T-helper 1 cell treated with Interleukin-12 subunit alpha and Interleukin-12 subunit beta and Interleukin-4 antibody, amounts not matched to agents 30 μg/mL and 1 μg/mL, for 36 hours (primary cell): ENCODE data around the gene SYTL5.

ENCODE experiments used
- H3K27ac Mint-ChIP-seq: one replicate; pipeline ENCODE4 v1.8.0; 2021; ENCODE audit warnings: mild to moderate bottlenecking, mixed read lengths
- H3K27me3 Mint-ChIP-seq: one replicate; pipeline ENCODE4 v1.8.0; 2021; ENCODE audit warnings: low read depth, mixed read lengths
- H3K36me3 Mint-ChIP-seq: one replicate; pipeline ENCODE4 v1.8.0; 2021; ENCODE audit warnings: low read depth, mixed read lengths
- H3K4me1 Mint-ChIP-seq: one replicate; pipeline ENCODE4 v1.8.0; 2021; ENCODE audit warnings: low read depth, mixed read lengths
- H3K4me3 Mint-ChIP-seq: one replicate; pipeline ENCODE4 v1.8.0; 2021; ENCODE audit warnings: mild to moderate bottlenecking, moderate library complexity, mixed read lengths
- H3K9me3 Mint-ChIP-seq: one replicate; pipeline ENCODE4 v1.8.0; 2021; ENCODE audit warnings: mixed read lengths

Gene SYTL5

DNA sequence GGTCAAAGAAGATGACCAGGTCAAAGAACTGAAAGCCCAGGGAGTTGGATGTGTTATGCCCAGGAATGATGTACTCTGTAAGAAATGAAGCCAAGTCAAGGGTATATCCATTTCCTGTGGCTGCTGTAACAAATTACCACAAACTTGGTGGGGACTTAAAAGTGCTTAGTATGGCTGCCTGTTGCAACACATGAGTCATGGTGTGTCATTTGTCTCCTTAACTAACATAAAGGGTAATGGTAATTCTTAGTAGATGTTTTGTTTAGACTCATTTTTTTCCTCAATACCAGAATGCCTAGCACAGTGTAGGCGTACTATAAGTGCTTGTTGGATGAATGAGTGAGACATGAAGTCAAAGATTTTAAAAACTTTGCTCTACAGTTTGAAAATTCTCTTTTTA is 45.7 kb downstream of the SYTL5 start:
- no peaks in the 10 kb centered on the region for H3K36me3 Mint-ChIP-seq
- no peak overlapping the region for H3K4me3 Mint-ChIP-seq
- no peaks in the 10 kb centered on the region for H3K4me1 Mint-ChIP-seq
- H3K27ac Mint-ChIP-seq, result no peak overlapping the region
- no peaks in the 10 kb centered on the region for H3K27me3 Mint-ChIP-seq
- H3K9me3 Mint-ChIP-seq, result no peaks in the 10 kb centered on the region

DNA sequence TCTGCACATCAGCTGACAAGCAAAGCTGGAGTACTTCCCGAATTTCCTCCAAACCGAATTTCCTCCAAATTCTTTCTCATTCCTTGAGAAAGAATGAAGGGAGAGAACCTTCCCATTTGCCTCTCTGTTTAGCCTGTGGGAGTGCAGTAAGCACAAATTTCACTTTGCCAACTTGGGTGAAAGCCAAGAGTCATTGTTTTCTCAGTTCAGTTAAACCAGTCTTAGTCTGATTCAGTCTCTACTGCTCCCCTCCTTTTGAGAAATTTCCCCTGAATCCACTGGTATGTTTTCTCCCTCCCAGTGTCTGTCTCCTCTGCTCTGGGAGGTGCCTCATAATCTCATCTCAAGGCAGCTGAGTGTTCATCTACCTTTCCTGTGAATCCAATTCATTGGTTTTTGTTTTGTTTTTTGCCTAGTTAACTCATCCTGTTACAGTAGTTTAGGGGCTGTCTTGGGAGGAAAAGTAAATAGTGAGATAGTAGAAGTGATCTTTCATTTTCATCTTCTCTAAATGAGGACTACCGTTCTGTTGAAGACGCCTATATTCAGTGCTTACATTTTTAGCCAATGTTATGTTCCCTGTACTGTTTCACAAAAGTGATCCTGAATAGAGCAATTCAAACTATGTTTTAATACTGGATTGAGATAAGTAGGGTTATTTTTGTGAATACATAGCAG is 49.0 kb downstream of the SYTL5 start:
- H3K4me3 Mint-ChIP-seq, result no peak overlapping the region
- H3K27me3 Mint-ChIP-seq, result no peaks in the 10 kb centered on the region
- no peaks in the 10 kb centered on the region for H3K9me3 Mint-ChIP-seq
- no peaks in the 10 kb centered on the region for H3K36me3 Mint-ChIP-seq
- H3K4me1 Mint-ChIP-seq, result no peaks in the 10 kb centered on the region
- no peak overlapping the region for H3K27ac Mint-ChIP-seq

DNA sequence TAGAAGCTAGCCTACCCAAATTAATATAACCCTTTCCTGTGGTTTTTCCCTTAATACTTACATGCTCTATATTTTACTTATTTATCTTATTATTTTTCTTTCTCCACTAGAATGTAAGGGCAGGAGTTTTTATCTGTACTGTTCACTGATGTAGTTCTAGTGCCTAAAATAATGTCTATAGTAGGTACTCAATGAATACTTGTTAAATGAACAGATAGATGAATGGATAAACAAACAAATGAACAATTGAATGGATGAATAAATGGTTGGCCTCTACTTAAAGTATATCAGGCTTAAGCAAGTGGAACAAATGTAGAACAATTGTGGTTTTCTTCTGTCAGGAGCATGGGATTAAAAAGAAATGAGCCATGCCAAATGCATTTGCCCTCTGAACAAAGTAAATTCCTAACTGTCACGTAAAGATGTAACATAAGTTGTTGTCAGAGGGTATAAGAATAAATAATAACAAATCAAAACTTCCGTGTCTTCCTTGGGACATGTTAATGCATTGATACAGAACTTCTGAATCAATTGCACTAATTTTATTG is 54.1 kb downstream of the SYTL5 start:
- H3K9me3 Mint-ChIP-seq, result no peaks in the 10 kb centered on the region
- H3K36me3 Mint-ChIP-seq, result no peaks in the 10 kb centered on the region
- no peaks in the 10 kb centered on the region for H3K27me3 Mint-ChIP-seq
- H3K4me3 Mint-ChIP-seq, result no peak overlapping the region
- no peaks in the 10 kb centered on the region for H3K4me1 Mint-ChIP-seq
- no peak overlapping the region for H3K27ac Mint-ChIP-seq

DNA sequence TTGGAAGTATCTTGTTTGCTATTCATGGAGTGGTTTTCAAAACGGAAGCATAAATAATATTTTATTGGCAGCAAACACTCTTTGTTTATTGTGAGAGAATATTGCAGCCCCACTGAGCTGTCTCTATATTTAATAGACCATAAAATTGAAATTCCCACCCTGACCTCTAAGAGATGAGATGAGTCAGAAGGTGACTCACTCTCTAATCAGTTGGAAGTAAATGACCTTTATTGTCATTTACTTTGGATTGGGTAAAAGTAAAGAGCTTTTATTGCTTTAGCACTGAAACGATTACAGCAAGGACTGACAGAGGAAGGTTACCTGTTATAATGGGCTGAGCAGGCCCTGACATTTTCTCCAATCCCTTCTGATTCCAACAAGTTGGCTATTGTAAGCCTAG is 55.0 kb downstream of the SYTL5 start:
- Mint-ChIP-seq H3K4me3 (no peak overlapping the region), H3K27ac (no peak overlapping the region), H3K9me3 (no peaks in the 10 kb centered on the region), H3K27me3 (no peaks in the 10 kb centered on the region), H3K36me3 (no peaks in the 10 kb centered on the region), H3K4me1 (no peaks in the 10 kb centered on the region)

DNA sequence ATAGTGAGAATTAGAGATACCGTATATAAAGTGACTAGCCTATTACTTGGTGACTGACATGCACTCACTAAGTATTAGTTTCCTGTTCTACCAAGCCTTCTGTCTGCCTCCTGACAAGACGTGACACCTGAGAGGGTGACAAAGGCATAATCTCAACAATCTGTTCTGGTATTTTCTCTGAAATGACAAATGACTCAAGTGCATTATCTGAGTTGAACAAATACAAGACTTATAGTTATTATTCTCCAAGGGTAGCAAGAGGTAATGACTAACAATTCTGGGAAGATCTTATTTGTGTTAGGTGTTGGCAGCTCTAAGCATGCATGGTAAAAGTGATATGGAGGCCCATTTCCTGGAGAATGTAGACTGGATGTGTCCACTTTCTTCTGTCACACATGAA is 60.6 kb downstream of the SYTL5 start:
- H3K4me1 Mint-ChIP-seq, result no peaks in the 10 kb centered on the region
- H3K27me3 Mint-ChIP-seq, result no peaks in the 10 kb centered on the region
- H3K4me3 Mint-ChIP-seq, result no peak overlapping the region
- no peak overlapping the region for H3K27ac Mint-ChIP-seq
- H3K9me3 Mint-ChIP-seq, result no peaks in the 10 kb centered on the region
- H3K36me3 Mint-ChIP-seq, result no peaks in the 10 kb centered on the region

DNA sequence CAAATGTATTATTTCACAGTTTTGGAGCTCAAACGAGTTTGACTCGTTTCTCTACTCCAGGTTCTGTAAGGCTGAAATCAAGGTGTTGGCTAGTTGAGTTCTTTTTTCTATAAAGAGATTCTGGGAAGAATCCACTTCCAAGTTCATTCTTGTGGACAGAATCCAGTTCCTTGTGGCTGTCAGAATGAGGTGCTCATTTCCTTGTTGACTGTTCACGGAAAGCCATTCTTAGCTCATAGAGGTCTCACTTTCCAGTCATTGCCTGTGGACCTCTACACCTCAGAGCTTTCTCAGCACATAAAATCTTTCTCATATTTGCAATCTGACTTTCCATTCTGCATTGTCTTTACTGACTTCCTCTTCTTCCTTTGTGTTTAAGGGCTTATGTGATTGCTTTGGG is 62.9 kb downstream of the SYTL5 start:
- Mint-ChIP-seq H3K9me3 (no peaks in the 10 kb centered on the region), H3K36me3 (no peaks in the 10 kb centered on the region), H3K4me3 (no peak overlapping the region), H3K4me1 (no peaks in the 10 kb centered on the region), H3K27me3 (no peaks in the 10 kb centered on the region), H3K27ac (no peak overlapping the region)

DNA sequence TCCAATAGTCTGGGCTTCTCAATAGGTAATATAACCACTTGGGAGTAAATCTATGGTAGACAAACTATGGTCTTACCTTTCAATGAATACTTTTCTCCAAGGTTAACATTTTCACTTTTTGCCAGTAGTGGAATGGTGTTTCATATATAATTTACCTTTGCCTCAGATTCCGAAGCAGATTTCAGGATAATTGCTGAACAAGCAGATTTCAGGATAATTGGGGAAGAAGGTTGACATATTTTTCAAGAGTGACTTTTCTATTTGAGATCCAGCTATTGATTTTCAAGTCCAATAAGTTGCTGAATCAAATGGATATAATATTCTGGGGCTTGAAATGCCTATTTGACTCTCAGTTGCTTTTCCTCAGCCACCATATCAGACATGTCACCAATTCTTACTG is 63.6 kb downstream of the SYTL5 start:
- H3K27me3 Mint-ChIP-seq, result no peaks in the 10 kb centered on the region
- no peaks in the 10 kb centered on the region for H3K9me3 Mint-ChIP-seq
- no peaks in the 10 kb centered on the region for H3K36me3 Mint-ChIP-seq
- H3K4me1 Mint-ChIP-seq, result no peaks in the 10 kb centered on the region
- H3K4me3 Mint-ChIP-seq, result no peak overlapping the region
- no peak overlapping the region for H3K27ac Mint-ChIP-seq

DNA sequence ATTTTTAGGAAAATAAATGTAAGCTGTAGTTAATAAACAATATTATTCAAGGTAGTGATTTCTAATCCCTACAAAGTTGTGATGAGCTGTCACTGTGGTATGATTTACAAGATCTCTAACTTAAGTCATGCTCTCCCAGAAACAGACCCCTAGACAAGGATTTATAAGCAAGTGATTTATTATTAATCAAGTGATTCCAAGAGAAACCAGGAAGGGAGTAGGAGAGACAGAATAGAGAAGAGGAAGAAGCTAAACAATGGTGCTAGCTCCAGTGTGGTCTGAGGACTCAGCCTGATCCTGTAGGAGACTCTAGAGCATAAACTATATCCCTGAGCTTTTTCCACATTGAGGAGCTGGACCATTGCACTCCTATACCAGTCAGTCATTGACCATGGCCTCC is 73.1 kb downstream of the SYTL5 start:
- no peaks in the 10 kb centered on the region for H3K27me3 Mint-ChIP-seq
- no peaks in the 10 kb centered on the region for H3K4me1 Mint-ChIP-seq
- no peaks in the 10 kb centered on the region for H3K9me3 Mint-ChIP-seq
- H3K27ac Mint-ChIP-seq, result no peak overlapping the region
- peaks cover 1% of the 10 kb centered on the region for H3K36me3 Mint-ChIP-seq
- no peak overlapping the region for H3K4me3 Mint-ChIP-seq

DNA sequence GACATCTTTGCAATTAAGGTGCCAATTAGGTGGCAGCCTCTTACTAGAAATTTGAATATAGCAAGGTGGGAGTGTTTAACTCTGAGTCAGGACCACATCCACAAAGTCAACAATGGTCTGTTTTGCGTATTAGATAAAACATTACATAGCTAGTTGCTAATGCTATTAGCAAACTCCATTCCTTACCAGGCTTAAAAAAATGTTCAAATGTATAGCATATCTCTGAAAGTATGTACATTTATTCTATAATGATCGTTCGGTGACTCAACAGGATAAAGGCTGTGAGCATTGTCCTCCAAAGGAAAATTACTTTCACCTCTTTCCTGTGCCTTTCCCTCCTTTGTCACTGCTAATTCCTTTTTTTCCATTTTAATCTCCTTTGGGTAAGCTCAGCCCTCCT is 74.5 kb downstream of the SYTL5 start:
- Mint-ChIP-seq H3K9me3 (no peaks in the 10 kb centered on the region), H3K4me1 (no peaks in the 10 kb centered on the region), H3K4me3 (no peak overlapping the region), H3K36me3 (peaks cover 1% of the 10 kb centered on the region), H3K27ac (no peak overlapping the region), H3K27me3 (no peaks in the 10 kb centered on the region)

DNA sequence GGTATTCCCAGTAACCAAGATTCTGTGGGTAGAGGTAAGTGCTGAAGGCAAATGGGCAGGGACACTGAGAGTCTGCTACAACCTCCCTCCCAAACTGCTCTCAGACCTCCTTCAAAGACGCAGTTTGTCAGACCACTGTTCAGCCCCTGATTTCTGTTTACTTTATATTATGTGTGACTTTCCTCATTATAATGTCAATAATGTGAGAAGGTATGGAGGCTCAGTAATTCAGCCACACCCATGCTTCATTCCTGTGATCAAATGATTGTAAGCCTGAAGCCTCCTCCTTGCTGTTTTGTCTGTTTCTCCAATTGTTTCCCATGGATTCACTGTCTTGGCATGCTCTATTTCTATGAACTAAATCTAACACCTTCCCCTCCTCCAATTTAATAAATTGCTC is 75.6 kb downstream of the SYTL5 start:
- Mint-ChIP-seq H3K4me1 (no peaks in the 10 kb centered on the region), H3K4me3 (no peak overlapping the region), H3K36me3 (peaks cover 1% of the 10 kb centered on the region), H3K27ac (no peak overlapping the region), H3K27me3 (no peaks in the 10 kb centered on the region), H3K9me3 (no peaks in the 10 kb centered on the region)

DNA sequence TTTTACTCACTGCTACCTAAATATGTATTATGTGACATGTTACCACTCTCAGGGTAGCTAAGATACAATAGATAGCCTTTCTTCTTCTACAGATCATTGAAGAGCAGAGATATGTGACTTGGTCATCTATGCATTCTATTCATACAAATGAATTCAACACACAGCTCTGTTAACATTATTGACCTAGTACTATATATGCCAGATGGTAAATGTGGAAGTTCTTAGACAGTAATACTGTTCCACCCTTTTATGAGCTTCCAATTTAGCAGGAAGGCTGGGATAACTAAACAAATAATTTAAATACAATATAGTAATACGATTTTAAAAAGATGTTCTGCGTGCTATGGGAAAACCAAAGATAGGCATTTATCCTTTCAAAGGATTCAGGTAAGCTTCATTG is 76.0 kb downstream of the SYTL5 start:
- Mint-ChIP-seq H3K4me3 (no peak overlapping the region), H3K27me3 (no peaks in the 10 kb centered on the region), H3K36me3 (peaks cover 1% of the 10 kb centered on the region), H3K9me3 (no peaks in the 10 kb centered on the region), H3K4me1 (no peaks in the 10 kb centered on the region), H3K27ac (no peak overlapping the region)

DNA sequence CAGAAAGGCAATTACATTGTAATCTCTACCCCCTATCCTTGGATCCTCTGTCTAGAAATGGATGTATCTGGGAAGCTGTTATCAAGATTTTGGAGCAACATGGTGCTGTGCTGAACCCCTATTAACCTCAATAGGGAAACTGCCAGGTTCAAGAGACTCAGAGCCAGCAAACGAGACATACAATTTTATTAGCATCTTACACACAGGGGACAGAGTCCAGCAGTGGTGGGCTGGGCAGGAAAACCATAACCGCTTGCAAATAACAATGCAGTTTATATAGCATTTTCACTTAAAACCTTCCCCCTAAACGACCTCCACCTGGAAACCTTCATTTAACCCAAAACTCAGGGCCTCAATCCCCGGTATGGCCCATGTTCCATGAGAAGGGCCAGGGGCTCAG is 79.5 kb downstream of the SYTL5 start:
- Mint-ChIP-seq H3K4me3 (no peak overlapping the region), H3K4me1 (no peaks in the 10 kb centered on the region), H3K36me3 (peaks cover 1% of the 10 kb centered on the region), H3K9me3 (no peaks in the 10 kb centered on the region), H3K27ac (no peak overlapping the region), H3K27me3 (no peaks in the 10 kb centered on the region)

DNA sequence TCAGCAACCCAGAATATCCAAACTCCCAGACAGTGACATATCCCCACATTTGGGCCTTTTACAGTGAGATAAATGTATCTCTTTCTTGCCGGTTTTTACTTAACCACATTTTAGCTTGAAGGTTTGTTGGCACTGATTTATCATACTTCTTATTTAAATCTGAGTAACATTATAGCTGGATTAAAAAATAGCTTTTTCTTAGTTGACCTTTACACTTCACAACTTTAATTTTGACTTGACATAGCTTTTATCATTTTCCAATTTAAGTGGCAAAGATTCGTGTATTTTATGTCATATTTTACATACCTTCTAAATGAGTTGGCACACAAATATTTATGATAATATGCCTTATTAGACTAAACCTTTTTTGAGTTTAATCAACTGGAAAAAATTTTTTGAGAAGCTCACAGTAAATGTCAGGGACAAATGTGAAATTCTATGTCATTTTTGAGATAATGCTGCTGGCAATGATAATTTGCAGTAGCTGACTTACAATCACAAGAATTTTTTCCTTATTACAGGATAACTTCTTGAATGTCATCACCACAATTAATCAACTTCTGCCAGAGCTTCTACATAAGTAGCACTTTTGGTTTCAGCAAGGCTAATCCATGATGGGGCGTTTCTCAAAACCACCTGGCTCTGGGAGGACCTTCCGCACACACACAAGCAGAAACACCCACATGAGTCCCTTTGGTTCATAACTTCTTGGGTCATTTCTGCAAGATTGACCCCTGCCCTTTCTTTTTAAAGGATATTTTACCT is 80.3 kb downstream of the SYTL5 start:
- H3K36me3 Mint-ChIP-seq, result peaks cover 1% of the 10 kb centered on the region
- H3K27me3 Mint-ChIP-seq, result no peaks in the 10 kb centered on the region
- H3K4me1 Mint-ChIP-seq, result no peaks in the 10 kb centered on the region
- H3K9me3 Mint-ChIP-seq, result no peaks in the 10 kb centered on the region
- H3K27ac Mint-ChIP-seq, result no peak overlapping the region
- no peak overlapping the region for H3K4me3 Mint-ChIP-seq

DNA sequence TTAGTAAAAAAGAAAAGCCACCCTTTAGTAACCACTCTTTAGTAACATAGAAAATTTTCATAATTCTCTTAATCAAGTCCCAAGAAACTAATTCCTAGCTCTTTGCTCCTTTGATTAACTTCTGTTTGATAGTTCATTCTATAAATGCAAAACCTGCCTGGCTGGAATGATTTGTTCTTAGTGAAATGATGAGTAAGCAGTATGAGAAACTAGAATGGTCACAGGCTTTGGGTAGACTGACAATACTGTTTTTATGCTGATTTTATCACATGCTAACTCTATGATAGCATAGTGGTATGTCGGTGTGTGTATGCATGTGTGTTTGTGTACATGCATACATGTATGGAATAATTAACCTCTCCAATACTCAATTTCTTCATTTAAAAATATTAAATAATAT is 81.2 kb downstream of the SYTL5 start:
- Mint-ChIP-seq H3K4me3 (no peak overlapping the region), H3K27me3 (no peaks in the 10 kb centered on the region), H3K27ac (no peak overlapping the region), H3K36me3 (no peaks in the 10 kb centered on the region), H3K4me1 (no peaks in the 10 kb centered on the region), H3K9me3 (no peaks in the 10 kb centered on the region)

DNA sequence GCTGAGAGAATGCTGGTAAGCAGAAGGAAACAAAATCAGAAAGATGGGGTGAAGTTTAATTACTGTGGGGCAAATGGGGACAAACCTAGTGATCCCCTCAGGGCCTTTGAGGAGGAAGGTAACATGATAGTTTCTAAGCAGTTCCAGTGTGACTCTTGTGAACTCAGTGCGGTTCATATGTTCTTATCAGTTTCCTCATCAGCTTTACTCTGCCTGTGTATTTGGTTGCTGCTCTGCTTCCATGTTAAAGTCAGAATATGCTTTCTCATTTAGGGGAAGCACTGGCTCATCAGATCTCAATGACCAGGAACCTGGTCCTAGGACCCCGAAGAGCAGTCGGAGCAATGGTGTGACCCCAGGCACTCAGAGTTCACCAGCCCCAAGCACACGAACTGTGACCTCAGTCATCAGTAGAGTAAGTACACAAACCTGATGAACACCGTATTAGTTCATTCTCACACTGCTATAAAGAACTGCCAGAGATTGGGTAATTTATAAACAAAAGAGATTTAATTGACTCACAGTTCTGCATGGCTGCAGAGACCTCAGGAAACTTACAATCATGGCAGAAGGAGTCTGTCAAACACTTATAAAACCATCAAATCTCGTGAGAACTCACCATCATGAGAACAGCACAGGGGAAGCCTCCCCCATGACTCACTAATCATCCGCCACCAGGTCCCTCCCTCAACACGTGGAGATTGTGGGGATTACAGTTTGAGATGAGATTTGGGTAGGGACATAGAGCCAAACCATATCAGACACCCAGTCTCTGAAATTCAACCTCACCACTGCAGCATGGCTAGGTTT is 83.0 kb downstream of the SYTL5 start:
- H3K36me3 Mint-ChIP-seq, result no peaks in the 10 kb centered on the region
- no peak overlapping the region for H3K4me3 Mint-ChIP-seq
- H3K27ac Mint-ChIP-seq, result no peak overlapping the region
- H3K9me3 Mint-ChIP-seq, result no peaks in the 10 kb centered on the region
- no peaks in the 10 kb centered on the region for H3K4me1 Mint-ChIP-seq
- no peaks in the 10 kb centered on the region for H3K27me3 Mint-ChIP-seq
